WI38 (cell line): Measurements from ENCODE around the gene NPAS2.

Source experiments
- H3K4me3 ChIP-seq: 2 replicates; pipeline ENCODE4 v1.5.1; 2011; ENCODE audit warnings: low read depth, mild to moderate bottlenecking, control low read depth, low read length
- TF ChIP-seq, protein P1 (sequence below): IDR thresholded peaks from 2 replicates; pipeline ENCODE4 v1.5.1; 2012; ENCODE audit warnings: low read depth, mild to moderate bottlenecking, control low read depth, low read length

The NPAS2 gene

DNA sequence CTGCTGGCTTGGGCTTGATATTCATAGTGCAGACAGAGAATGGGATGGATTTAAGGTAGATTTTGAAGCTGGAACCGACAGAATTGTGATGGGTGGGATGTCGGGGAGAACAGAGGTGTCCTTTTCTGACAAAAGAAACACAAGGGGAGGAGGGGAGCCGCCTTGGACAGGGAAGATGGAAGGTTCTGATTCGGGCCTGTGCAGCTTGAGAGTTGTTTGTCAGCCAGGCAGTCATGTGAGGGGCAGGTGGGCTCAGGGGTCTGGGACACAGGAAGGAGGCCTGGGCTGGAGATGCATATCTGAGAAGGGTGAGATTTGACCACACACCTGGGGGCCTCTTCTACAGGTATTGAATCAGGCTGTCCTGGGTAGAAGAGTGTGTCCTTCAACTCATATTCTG lies 41.4 kb downstream of the NPAS2 start:
- H3K4me3 ChIP-seq, result no peak overlapping the region
- TF ChIP-seq, protein P1, sequence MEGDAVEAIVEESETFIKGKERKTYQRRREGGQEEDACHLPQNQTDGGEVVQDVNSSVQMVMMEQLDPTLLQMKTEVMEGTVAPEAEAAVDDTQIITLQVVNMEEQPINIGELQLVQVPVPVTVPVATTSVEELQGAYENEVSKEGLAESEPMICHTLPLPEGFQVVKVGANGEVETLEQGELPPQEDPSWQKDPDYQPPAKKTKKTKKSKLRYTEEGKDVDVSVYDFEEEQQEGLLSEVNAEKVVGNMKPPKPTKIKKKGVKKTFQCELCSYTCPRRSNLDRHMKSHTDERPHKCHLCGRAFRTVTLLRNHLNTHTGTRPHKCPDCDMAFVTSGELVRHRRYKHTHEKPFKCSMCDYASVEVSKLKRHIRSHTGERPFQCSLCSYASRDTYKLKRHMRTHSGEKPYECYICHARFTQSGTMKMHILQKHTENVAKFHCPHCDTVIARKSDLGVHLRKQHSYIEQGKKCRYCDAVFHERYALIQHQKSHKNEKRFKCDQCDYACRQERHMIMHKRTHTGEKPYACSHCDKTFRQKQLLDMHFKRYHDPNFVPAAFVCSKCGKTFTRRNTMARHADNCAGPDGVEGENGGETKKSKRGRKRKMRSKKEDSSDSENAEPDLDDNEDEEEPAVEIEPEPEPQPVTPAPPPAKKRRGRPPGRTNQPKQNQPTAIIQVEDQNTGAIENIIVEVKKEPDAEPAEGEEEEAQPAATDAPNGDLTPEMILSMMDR, result no peak

DNA sequence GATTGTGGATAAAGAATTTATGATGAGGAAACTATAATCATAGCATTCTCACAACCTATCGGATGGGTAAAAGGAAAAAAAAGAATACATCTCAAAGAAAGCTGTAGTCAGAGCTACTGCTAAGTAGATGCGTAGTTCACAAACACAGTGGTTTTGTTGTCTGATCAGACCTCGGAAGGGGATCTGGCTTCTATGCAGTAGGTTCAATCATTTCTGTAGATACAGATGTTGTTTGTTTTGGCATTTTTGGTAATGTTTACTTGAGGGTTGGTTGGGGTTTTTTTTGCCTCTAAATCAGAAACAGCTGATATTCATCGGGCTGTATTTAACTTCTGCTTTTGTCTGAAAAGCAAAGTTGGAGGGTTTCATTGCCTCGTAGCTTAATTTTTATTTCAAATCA lies 42.1 kb downstream of the NPAS2 start:
- H3K4me3 ChIP-seq, result no peak overlapping the region
- TF ChIP-seq, protein P1, result no peak

DNA sequence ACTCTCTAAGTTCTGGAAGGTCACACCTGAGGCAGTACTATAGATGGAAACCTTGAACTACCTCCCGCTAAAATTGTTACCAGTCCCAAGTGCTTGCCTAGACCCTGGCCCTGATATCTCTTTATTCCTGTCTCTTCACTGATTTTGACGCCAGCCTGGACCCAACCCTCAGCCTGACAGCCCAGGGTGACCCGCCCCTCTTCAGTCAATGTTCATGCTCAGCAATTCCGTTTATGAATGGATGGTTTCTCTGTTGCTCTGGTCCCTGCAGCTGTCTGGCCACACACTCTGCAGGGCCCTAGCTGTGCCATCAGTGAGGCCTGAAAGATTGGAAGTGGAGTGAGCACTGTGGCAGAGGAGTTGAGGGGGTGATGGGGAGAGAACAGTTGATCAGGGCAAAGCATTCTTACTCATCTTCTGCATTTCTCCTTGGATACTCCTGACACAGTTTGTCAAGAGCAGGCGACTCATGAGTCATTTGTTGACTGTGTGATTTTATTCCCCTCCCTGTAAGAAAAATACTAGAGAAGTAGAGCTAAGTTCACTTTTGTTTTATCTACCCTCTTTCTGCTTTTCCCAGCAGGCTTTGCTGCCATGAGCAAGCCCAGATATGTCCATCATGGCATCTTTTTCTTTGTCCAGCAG lies 46.0 kb downstream of the NPAS2 start:
- H3K4me3 ChIP-seq, result no peak overlapping the region
- TF ChIP-seq, protein P1, result no peak

DNA sequence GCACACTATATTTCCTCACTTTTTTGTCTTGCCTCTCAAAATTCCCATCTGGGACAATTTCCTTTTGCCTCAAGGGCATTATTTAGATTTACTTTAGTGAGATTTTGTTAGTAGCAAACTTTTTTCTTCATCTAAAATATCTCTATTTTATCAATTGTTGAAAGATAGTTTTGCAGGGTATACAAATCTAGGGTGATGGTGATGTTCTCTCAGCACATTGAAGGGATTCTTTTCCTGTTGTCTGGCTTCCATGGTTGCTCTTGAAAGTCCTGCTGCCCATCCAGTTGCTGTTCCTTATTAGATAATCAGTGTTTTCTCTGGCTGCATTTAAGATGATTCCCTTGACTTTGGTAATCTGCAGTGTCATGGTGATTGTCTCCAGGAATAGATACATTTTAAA lies 48.1 kb downstream of the NPAS2 start:
- no peak overlapping the region for H3K4me3 ChIP-seq
- TF ChIP-seq, protein P1, result no peak

DNA sequence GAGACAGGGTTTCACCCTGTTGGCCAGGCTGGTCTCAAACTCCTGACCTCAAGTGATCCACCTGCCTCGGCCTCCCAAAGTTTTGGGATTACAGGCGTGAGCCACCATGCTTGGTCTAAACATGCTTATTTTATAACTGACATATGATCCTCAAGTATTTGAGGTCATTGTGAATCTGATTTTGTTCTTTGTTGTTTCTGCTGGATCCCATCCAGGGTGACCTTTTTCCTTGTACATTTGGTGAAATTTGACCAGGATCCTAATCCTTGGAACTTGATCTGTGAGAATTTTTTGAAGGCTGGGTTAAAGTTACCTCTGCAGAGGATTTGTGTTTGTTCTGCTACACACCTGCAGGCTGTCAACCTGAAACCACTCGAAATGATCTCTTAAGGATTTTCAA lies 49.2 kb downstream of the NPAS2 start:
- H3K4me3 ChIP-seq, result no peak overlapping the region

DNA sequence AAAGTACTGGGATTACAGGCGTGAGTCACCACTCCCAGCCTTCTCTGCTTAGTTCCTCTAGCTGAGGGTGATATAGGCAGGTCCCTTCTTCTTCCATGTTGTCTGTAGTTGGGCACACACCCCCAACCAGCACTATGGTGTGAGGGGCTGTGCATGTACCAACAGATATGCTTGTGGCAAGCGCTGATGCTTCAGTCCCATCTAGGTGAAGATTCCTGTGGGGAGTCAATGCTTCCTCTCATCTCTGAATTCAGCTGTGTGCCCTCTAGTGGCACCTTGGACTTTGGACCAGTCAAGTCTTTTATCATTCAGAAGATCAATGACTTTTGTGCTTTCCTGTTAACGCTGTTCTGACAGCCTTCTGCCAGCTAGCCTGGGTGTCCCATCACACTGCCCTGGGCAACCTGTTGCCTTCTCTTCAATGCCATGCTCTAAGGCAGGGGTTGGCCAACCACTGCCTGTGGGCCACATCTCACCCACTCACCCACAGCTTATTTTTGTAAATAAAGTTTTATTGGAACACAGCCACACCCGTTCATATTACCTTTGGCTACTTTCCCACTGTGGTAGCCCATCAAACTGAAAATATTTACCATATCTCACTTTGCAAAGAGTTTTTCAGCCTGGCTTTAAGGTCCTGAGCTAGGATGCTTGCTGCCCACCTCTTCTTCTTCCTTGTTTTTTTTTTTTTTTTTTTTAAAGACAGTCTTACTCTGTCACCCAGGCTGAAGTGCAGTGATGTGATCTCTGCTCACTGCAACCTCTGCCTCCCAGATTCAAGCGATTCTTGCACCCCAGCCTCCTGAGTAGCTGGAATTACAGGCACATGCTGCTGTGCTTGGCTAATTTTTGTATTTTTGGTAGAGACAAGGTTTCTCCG lies 51.0 kb downstream of the NPAS2 start:
- TF ChIP-seq, protein P1, result no peak

More for the DNA sequence above, 49.2 kb downstream of the NPAS2 start:
- TF ChIP-seq, protein P1, result no peak

More for the DNA sequence above, 51.0 kb downstream of the NPAS2 start:
- H3K4me3 ChIP-seq, result no peak overlapping the region
